Right atrium auricular region (tissue), 2 donors: ENCODE measurements around the gene NFKBIL1. TPM values are rescaled to one million over a fixed set of nuclear protein-coding genes. Genes with fewer than 3 reads are reported as not detected.
A peak's percentile ranks its signal among the peaks of the same experiment; 100 is the strongest.
"Not testable (repeated sequence)": the region's sequence is repeated elsewhere in the genome, so short reads cannot be mapped to it uniquely, and the experiment has no call there.

ENCODE experiments used
- DNase-seq: peaks from one replicate; pipeline ENCODE4 v3.0.0-alpha.2; 2019; ENCODE audit warnings: low spot score
- H3K27ac ChIP-seq, 2 donors: fragments of 200-600 bp; sonication (generic); 1 replicate in 1 of 2; 2 replicates in 1 of 2; pipeline ENCODE4 v1.5.1; 2016 to 2019
- H3K27me3 ChIP-seq, 2 donors: fragments of 200-600 bp; sonication (generic); one replicate each; pipeline versions ENCODE4 v1.5.1 to v1.6.0; 2017 to 2019
- H3K36me3 ChIP-seq: fragments of 200-600 bp; sonication (generic); one replicate; pipeline ENCODE4 v1.5.1; 2016
- H3K4me1 ChIP-seq, 2 donors: fragments of 200-600 bp; sonication (generic); one replicate each; pipeline versions ENCODE4 v1.5.1 to v1.6.0; 2017 to 2019
- H3K4me3 ChIP-seq, 2 donors: fragments of 200-600 bp; sonication (generic); 1 replicate in 1 of 2; 2 replicates in 1 of 2; pipeline ENCODE4 v1.5.1; 2017 to 2019; ENCODE audit warnings: mild to moderate bottlenecking in 1 of 2, moderate library complexity in 1 of 2
- H3K9me3 ChIP-seq, 2 donors: fragments of 200-600 bp; sonication (generic); one replicate each; pipeline ENCODE4 v1.5.1; 2019
- total RNA-seq, 2 donors: library from RNA; depleted of rRNA; stranded (reverse); fragments of >200 nt; gene quantifications; one replicate each; pipeline ENCODE4 v1.1.0, GENCODE V29; 2016
- TF ChIP-seq, protein P1 (sequence below), 2 donors: fragments of 200-600 bp; sonication (generic); IDR thresholded peaks; one replicate each; pipeline ENCODE4 v1.5.1; 2019; ENCODE audit warnings: antibody characterized with exemption in 2 of 2

The NFKBIL1 gene, protein sequence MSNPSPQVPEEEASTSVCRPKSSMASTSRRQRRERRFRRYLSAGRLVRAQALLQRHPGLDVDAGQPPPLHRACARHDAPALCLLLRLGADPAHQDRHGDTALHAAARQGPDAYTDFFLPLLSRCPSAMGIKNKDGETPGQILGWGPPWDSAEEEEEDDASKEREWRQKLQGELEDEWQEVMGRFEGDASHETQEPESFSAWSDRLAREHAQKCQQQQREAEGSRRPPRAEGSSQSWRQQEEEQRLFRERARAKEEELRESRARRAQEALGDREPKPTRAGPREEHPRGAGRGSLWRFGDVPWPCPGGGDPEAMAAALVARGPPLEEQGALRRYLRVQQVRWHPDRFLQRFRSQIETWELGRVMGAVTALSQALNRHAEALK
- 10 to 100 TPM; 12.9 to 18.4 TPM for total RNA-seq

DNA sequence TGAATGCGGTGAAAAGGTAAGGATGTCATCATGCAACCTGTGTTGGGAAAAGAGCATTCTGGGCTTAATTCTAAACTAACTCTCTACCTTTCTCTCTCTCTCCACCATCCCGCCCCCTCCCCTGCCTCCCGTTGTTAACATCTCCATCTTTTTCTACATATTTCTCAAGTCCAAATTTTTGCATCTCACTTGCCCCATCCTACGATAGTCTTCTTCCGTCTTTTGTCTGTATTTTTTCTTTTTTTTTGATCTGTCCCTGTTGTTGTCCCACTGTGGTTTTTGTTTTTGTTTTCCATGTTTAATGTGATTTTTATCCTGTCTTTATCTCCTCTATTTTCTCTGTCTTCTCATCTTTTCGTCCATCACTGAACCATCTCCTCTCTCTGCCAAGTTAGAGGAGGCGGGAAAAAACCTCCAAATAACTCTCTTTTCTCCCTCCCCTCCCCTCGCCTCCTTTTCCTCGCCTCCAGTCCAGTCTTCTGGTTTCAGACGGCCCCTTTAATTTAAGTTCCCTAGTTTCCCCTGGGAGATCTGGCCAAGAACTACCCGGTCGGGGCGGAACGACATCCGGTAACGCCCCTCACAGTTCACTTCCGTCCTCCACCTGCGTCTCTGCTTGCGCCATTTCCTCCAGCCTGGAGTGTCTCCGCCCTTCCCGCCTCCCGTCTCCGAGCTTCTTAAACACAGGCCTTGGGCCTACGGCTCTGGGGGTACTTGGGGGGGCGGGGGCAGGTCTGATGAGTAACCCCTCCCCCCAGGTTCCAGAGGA is at the start of gene NFKBIL1:
Gene NFKBIL1 (plus strand): TSS at position 651 of the 769 bp plus-strand sequence. CDS start 87 bp downstream, at position 738.
- peak; percentile 97 for DNase-seq
- TF ChIP-seq, protein P1, sequence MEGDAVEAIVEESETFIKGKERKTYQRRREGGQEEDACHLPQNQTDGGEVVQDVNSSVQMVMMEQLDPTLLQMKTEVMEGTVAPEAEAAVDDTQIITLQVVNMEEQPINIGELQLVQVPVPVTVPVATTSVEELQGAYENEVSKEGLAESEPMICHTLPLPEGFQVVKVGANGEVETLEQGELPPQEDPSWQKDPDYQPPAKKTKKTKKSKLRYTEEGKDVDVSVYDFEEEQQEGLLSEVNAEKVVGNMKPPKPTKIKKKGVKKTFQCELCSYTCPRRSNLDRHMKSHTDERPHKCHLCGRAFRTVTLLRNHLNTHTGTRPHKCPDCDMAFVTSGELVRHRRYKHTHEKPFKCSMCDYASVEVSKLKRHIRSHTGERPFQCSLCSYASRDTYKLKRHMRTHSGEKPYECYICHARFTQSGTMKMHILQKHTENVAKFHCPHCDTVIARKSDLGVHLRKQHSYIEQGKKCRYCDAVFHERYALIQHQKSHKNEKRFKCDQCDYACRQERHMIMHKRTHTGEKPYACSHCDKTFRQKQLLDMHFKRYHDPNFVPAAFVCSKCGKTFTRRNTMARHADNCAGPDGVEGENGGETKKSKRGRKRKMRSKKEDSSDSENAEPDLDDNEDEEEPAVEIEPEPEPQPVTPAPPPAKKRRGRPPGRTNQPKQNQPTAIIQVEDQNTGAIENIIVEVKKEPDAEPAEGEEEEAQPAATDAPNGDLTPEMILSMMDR (IDR thresholded peaks at IDR 0.05): peak in 1 of 2 donors; percentile 6
- Histone ChIP-seq H3K9me3 (no peaks in the 10 kb centered on the region), H3K27me3 (no peaks in the 10 kb centered on the region), H3K27ac (peak within 1 kb of the TSS; percentile 88 to 89), H3K4me3 (peak within 1 kb of the TSS; percentile 43 to 50), H3K36me3 (peaks cover 23% of the 10 kb centered on the region), H3K4me1 (peaks cover 0 to 26% of the 10 kb centered on the region in 2 donors)

DNA sequence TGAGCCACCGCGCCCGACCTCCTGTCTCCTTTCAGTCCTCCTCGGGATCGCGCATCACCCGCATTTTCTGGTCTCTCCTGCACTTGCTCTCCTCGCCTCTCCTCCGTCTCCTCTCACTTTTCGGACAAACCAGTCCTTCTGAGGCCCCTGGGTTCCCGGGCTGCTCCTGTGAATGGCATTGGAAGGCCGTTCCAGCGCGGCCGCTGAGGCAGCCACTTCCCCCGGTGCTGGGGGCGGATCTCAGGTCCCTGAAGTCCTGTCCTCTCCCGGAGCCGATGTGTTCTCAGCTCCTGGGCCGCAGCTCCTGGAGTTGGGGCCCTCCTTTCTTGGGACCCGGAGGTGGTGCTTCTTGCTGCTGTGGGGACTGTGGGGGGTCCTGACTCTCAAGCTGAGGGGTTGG is 48.7 kb upstream of the NFKBIL1 start:
- no peak for DNase-seq
- peak overlapping the region in 1 of 2 donors; percentile 59 for H3K4me3 ChIP-seq
- no peaks in the 10 kb centered on the region for H3K36me3 ChIP-seq
- peaks cover 0 to 23% of the 10 kb centered on the region in 2 donors for H3K4me1 ChIP-seq
- no peaks in the 10 kb centered on the region for H3K27me3 ChIP-seq
- H3K27ac ChIP-seq: no peak overlapping the region
- TF ChIP-seq, protein P1 (IDR thresholded peaks at IDR 0.05): no peak
- no peaks in the 10 kb centered on the region for H3K9me3 ChIP-seq

DNA sequence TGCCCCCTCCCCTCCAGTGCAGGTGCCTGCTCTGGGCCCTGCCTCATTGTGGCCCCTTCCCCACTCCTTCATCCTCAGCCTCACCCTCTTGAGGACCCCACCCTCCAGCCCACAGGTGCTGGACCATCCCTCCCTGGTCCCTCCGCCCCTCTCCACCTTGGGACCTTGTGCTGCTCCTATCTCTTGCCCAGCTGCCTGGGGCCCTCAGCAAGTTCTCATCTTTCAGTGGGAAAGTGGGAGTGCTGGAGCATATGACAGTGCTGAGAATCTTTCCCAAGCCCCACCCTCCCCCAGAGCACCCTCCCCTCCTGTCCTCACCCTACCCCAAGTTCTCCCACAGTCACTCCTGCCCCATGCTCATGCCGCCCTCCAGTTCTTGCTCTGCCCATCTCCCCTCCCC is 47.8 kb upstream of the NFKBIL1 start:
- not testable (repeated sequence) for H3K4me3 ChIP-seq, H3K36me3 ChIP-seq, H3K27me3 ChIP-seq, DNase-seq, H3K9me3 ChIP-seq, H3K27ac ChIP-seq
- H3K4me1 ChIP-seq: peaks cover 0 to 17% of the 10 kb centered on the region in 2 donors

DNA sequence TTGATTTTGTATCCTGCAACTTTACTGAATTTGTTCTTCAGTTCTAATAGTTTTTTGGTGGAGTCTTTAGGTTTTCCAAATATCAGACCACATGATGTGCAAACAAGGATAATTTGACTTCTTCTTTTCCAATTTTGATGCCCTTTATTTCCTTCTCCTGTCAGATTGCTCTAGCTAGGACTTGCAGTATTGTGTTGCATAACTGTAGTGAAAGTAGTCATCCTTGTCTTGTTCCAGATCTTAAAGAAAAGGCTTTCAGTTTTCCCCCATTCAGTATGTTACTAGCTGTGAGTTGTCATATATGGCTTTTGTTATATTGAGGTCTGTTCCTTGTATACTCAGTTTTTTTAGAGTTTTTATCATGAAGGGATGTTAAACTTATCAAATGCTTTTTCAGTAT is 44.8 kb upstream of the NFKBIL1 start:
- Histone ChIP-seq H3K4me3 (no peak overlapping the region), H3K4me1 (peaks cover 0 to 12% of the 10 kb centered on the region in 2 donors), H3K36me3 (no peaks in the 10 kb centered on the region), H3K27ac (no peak overlapping the region), H3K9me3 (no peaks in the 10 kb centered on the region), H3K27me3 (no peaks in the 10 kb centered on the region)
- DNase-seq: no peak
- TF ChIP-seq, protein P1 (IDR thresholded peaks at IDR 0.05): no peak

DNA sequence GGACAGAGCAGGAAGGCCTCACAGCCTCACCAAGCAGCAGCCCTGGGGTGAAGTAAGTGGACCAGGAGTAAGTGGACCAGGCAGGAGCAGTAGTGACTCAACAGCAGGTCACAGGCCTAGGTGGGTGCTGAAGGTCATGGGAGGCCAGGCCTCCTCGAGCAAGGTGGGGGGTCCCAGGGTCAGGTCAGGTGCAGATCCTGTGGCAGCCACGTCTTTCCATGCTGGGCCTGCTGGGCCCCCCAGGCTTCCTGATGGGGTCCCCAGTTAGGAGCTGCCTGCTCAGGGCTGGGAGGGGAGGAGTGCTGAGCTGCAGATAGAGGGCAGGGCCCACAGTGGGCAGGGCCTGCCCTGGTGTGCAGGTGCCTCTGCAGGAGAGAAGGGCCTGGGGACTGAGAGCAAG is 38.4 kb upstream of the NFKBIL1 start:
- not testable (repeated sequence) for H3K4me1 ChIP-seq, H3K36me3 ChIP-seq, DNase-seq, H3K9me3 ChIP-seq, H3K27ac ChIP-seq, H3K4me3 ChIP-seq, H3K27me3 ChIP-seq

DNA sequence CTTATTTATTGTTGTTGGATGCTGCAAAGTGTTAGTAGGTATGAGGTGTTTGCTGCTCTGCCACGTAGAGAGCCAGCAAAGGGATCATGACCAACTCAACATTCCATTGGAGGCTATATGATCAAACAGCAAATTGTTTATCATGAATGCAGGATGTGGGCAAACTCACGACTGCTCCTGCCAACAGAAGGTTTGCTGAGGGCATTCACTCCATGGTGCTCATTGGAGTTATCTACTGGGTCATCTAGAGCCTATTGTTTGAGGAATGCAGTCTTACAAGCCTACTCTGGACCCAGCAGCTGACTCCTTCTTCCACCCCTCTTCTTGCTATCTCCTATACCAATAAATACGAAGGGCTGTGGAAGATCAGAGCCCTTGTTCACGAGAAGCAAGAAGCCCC is 37.4 kb upstream of the NFKBIL1 start:
- TF ChIP-seq, protein P1 (IDR thresholded peaks at IDR 0.05): no peak
- Histone ChIP-seq H3K27ac (no peak overlapping the region), H3K36me3 (no peaks in the 10 kb centered on the region), H3K9me3 (no peaks in the 10 kb centered on the region), H3K4me3 (no peak overlapping the region), H3K4me1 (no peaks in the 10 kb centered on the region), H3K27me3 (no peaks in the 10 kb centered on the region)
- peak; percentile 9 for DNase-seq
